Stomach (tissue), 4 donors: Measurements from ENCODE around the gene SFMBT1.

Experiments
- CTCF ChIP-seq, 7 experiments: fragments of 450-650 bp in 4 of 7; fragments of 200-600 bp in 3 of 7; sonication (generic) in 3 of 7; IDR thresholded peaks; one replicate each; pipeline ENCODE4 v1.5.1; 2016 to 2019; ENCODE audit warnings: antibody characterized with exemption in 7 of 7, control low read depth in 2 of 7, mild to moderate bottlenecking in 1 of 7
- POLR2AphosphoS5 ChIP-seq, 3 donors: sonication (generic); formaldehyde crosslinking; IDR thresholded peaks; one replicate each; pipeline ENCODE4 v1.6.1; 2016; ENCODE audit warnings: antibody characterized with exemption in 3 of 3

GRCh38 chr3:52983828-52984227, 62.0 kb downstream of the SFMBT1 start:
- TF ChIP-seq CTCF (IDR thresholded peaks at IDR 0.05): no peak
- no peak for TF ChIP-seq POLR2AphosphoS5 (IDR thresholded peaks at IDR 0.05)
